Gastrocnemius medialis (tissue), 4 donors: Measurements from ENCODE around the gene KMO. TPM values are rescaled to one million over a fixed set of nuclear protein-coding genes. Genes with fewer than 3 reads are reported as not detected.

Experiments used
- ATAC-seq, 2 donors: fragments of 150-250 bp; one replicate each; pipeline ENCODE4 v1.9.1; 2016
- DNase-seq, 2 donors: peaks; one replicate each; pipeline ENCODE4 v3.0.0-alpha.2; 2019
- H3K27ac ChIP-seq, 4 donors: fragments of 200-600 bp; sonication (generic); 1 replicate in 1 of 4; 2 replicates in 3 of 4; pipeline ENCODE4 v1.5.1; 2016 to 2018; ENCODE audit warnings: mild to moderate bottlenecking in 2 of 4, moderate library complexity in 1 of 4
- H3K27me3 ChIP-seq, 3 donors: fragments of 200-600 bp; sonication (generic) in 2 of 3; 1 replicate in 1 of 3; 2 replicates in 2 of 3; pipeline versions ENCODE4 v1.5.1 to v1.6.0; 2016 to 2019; ENCODE audit warnings: mild to moderate bottlenecking in 1 of 3, moderate library complexity in 1 of 3
- H3K36me3 ChIP-seq, 2 donors: fragments of 200-600 bp; sonication (generic) in 1 of 2; one replicate each; pipeline ENCODE4 v1.5.1; 2017 to 2018
- H3K4me1 ChIP-seq, 2 donors: fragments of 200-600 bp; sonication (generic) in 1 of 2; one replicate each; pipeline ENCODE4 v1.5.1; 2016 to 2017; ENCODE audit warnings: mild to moderate bottlenecking in 2 of 2
- H3K4me3 ChIP-seq, 4 donors: fragments of 200-600 bp; sonication (generic) in 3 of 4; 1 replicate in 1 of 4; 2 replicates in 3 of 4; pipeline ENCODE4 v1.5.1; 2016 to 2019; ENCODE audit warnings: mild to moderate bottlenecking in 2 of 4
- H3K9me3 ChIP-seq, 3 donors: fragments of 200-600 bp; sonication (generic) in 2 of 3; 1 replicate in 1 of 3; 2 replicates in 2 of 3; pipeline ENCODE4 v1.5.1; 2016 to 2019
- POLR2A ChIP-seq, 2 donors: fragments of 450-650 bp; IDR thresholded peaks; one replicate each; pipeline ENCODE4 v1.6.1; 2017; ENCODE audit warnings: antibody characterized with exemption in 2 of 2, mild to moderate bottlenecking in 2 of 2, moderate library complexity in 2 of 2
- in situ Hi-C, 4 donors: fragments of 200-750 bp; cut with MboI; loops; one replicate each; pipeline versions ENCODE4 v1.15.0 to v1.8.0; 2017; ENCODE audit warnings: low sequenced_read_pairs in 4 of 4
- intact Hi-C: fragments of 100-400 bp; cut with DNase I; formaldehyde crosslinking; loops from one replicate; pipeline ENCODE4 v1.15.1; 2023; ENCODE audit warnings: low total_unique reads
- total RNA-seq, 4 donors: library from RNA; depleted of rRNA; stranded (reverse); fragments of >200 nt; gene quantifications; one replicate each; pipeline versions ENCODE4 v1.1.0 to v1.2.3, GENCODE V29; 2016
- TF ChIP-seq, protein P1 (sequence below), 5 experiments: fragments of 450-650 bp in 3 of 5; fragments of 200-600 bp in 2 of 5; sonication (generic) in 2 of 5; IDR thresholded peaks in 4 of 5; conservative IDR thresholded peaks in 1 of 5; 1 replicate in 4 of 5; 2 replicates in 1 of 5; pipeline ENCODE4 v1.5.1; 2016 to 2019; ENCODE audit warnings: antibody characterized with exemption in 5 of 5, mild to moderate bottlenecking in 3 of 5, moderate library complexity in 3 of 5

The KMO gene
- total RNA-seq, 4 donors from 2014 or later = 0.16 TPM; not detected in 3

DNA sequence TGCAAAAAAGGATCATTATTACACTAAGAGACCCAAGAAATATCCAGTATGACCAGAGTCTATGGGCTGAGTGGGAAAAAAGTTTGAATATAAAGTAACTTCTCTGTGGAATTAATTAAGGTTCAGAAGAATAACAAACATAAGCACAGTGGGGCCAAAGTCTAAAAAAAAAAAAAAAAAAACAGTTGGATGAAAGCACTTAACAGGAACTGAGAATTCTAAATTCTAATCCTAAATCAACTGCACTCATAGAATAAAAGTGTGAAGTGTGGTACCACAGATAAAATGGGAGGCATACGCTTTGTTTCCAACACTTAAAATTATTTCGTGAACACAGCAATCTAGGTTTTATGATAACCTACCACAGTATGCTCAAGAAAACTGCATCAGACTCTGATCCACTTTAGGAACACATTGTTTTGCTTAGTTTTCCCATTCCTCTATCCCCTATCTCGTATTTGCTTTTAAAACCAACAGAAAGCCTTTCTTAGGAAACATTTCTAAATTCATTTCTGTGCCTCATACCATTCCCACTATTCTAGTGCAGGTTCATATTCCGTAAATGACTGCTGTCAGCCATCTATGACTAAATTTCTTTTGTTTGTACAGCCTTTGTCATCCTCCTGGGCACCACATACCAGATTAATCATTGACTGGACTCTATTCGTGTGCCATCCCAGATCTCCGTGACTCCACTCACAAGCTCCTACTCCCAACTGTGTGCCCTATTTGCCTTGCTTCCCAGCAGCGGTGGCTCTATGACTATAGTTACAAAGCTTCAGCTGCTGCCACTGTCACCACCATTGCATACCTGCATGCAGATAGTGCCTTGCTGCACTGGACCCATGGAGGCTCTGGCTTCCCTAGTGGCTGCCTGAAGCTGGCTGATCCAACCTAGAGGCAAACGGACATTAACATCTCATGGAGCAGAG lies 83.1 kb downstream of the KMO start:
- Histone ChIP-seq H3K36me3 (no peaks in the 10 kb centered on the region), H3K4me3 (no peak overlapping the region), H3K4me1 (no peaks in the 10 kb centered on the region), H3K9me3 (no peaks in the 10 kb centered on the region), H3K27ac (no peak overlapping the region), H3K27me3 (no peaks in the 10 kb centered on the region)
- ATAC-seq = no peak
- intact Hi-C loops = loop anchor here (10.0 kb wide), 1 partner anchor 379 kb away; the partner anchor contains the start of gene MAP1LC3C
- in situ Hi-C loops = loop anchor here (10.0 to 25.0 kb wide), 3 partner anchors 222 to 397 kb away; partner anchors contain the start of genes EXO1 (in 2 of the 4) and MAP1LC3C (in 1 of the 4)
- no peak for DNase-seq
- TF ChIP-seq POLR2A (IDR thresholded peaks at IDR 0.05) = no peak
- TF ChIP-seq, protein P1, sequence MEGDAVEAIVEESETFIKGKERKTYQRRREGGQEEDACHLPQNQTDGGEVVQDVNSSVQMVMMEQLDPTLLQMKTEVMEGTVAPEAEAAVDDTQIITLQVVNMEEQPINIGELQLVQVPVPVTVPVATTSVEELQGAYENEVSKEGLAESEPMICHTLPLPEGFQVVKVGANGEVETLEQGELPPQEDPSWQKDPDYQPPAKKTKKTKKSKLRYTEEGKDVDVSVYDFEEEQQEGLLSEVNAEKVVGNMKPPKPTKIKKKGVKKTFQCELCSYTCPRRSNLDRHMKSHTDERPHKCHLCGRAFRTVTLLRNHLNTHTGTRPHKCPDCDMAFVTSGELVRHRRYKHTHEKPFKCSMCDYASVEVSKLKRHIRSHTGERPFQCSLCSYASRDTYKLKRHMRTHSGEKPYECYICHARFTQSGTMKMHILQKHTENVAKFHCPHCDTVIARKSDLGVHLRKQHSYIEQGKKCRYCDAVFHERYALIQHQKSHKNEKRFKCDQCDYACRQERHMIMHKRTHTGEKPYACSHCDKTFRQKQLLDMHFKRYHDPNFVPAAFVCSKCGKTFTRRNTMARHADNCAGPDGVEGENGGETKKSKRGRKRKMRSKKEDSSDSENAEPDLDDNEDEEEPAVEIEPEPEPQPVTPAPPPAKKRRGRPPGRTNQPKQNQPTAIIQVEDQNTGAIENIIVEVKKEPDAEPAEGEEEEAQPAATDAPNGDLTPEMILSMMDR (IDR thresholded peaks at IDR 0.05 in 4 of 5, conservative IDR thresholded peaks at IDR 0.05 in 1 of 5) = no peak

DNA sequence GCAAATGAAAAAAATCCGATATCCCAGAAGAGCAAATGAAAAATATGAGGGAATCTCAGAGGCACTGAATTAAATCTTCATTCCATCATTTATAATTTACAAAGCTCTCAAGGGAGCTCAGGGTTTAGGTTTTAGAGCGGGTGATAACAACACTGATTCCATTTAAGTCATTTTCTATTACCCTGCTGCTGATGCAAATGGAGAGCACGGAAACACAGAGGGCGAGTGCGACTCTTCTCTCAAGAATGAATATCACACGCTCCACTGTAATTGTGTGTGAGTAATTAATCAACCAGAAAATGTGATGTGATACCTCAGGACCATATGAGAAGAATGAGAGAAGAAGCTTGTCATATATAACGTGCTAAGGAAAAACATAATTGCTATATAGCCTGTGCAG lies 85.2 kb downstream of the KMO start:
- DNase-seq = no peak
- intact Hi-C loops = loop anchor here (10.0 kb wide), 1 partner anchor 377 kb away; the partner anchor contains the start of gene MAP1LC3C
- H3K4me1 ChIP-seq = no peaks in the 10 kb centered on the region
- TF ChIP-seq, protein P1 (IDR thresholded peaks at IDR 0.05 in 4 of 5, conservative IDR thresholded peaks at IDR 0.05 in 1 of 5) = no peak
- no peak for TF ChIP-seq POLR2A (IDR thresholded peaks at IDR 0.05)
- no peak overlapping the region for H3K27ac ChIP-seq
- H3K27me3 ChIP-seq = no peaks in the 10 kb centered on the region
- no peak for ATAC-seq
- no peak overlapping the region for H3K4me3 ChIP-seq
- in situ Hi-C loops = loop anchor here (10.0 to 25.0 kb wide), 3 partner anchors 220 to 395 kb away; partner anchors contain the start of genes EXO1 (in 2 of the 4) and MAP1LC3C (in 1 of the 4)
- no peaks in the 10 kb centered on the region for H3K36me3 ChIP-seq
- H3K9me3 ChIP-seq = no peaks in the 10 kb centered on the region

DNA sequence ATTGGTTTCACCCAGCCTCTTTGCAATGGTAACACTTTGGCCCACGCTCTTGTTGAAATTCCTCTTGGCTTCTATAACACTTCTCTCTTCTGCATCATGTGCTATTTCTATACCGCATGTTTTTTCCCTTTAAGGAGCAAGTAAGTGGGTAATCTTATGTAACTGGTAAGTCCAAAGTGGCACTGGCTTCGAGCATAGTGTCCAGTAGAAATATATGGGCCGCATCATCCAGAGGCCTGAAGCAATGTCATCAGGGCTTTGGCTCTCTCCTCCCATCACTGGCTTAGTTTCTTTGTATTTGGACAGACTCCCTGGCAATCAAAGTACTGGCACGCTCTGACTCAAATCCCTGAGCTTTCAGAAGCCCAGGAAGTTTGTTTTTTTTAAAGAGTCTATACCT lies 90.5 kb downstream of the KMO start:
- no peak overlapping the region for H3K4me3 ChIP-seq
- H3K4me1 ChIP-seq = peaks cover under 1 to 1% of the 10 kb centered on the region in 2 donors
- H3K9me3 ChIP-seq = no peaks in the 10 kb centered on the region
- in situ Hi-C loops = loop anchor here in 3 of 4 donors (10.0 to 25.0 kb wide), 3 partner anchors 98 to 390 kb away; partner anchors contain the start of gene EXO1 (in 2 of the 3)
- TF ChIP-seq, protein P1 (IDR thresholded peaks at IDR 0.05 in 4 of 5, conservative IDR thresholded peaks at IDR 0.05 in 1 of 5) = no peak
- no peak for TF ChIP-seq POLR2A (IDR thresholded peaks at IDR 0.05)
- no peak for DNase-seq
- no peaks in the 10 kb centered on the region for H3K27me3 ChIP-seq
- no peaks in the 10 kb centered on the region for H3K36me3 ChIP-seq
- no peak overlapping the region for H3K27ac ChIP-seq
- no peak for ATAC-seq
- intact Hi-C loops = loop anchor here (10.0 kb wide), 1 partner anchor 1702 kb away; no protein-coding TSS in a partner anchor

DNA sequence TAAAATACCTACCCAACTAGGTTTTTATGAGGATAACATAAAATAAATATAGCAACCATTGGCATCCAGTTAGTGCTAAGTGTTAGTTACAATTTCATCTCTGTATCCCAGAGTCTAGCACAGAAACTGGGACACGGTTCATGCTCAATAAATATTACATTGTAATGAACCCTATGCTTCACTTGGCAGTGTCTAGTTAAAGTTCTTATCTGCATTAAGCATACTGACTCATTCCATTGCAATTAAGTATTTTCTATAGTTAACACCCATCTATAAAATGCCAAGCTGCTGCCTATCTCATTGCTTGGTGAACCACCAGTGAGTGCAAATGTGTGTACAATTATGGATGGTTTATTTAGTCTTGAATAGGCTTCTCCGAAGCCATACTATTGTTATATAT lies 92.8 kb downstream of the KMO start:
- H3K36me3 ChIP-seq = no peaks in the 10 kb centered on the region
- no peak for TF ChIP-seq POLR2A (IDR thresholded peaks at IDR 0.05)
- TF ChIP-seq, protein P1 (IDR thresholded peaks at IDR 0.05 in 4 of 5, conservative IDR thresholded peaks at IDR 0.05 in 1 of 5) = no peak
- in situ Hi-C loops = loop anchor here (5.0 to 25.0 kb wide), 4 partner anchors 93 to 387 kb away; partner anchors contain the start of genes EXO1 (in 4 of the 4) and KMO (in 1 of the 4)
- intact Hi-C loops = loop anchor here (10.0 kb wide), 1 partner anchor 1700 kb away; no protein-coding TSS in a partner anchor
- ATAC-seq (no peak), DNase-seq (no peak)
- H3K9me3 ChIP-seq = no peaks in the 10 kb centered on the region
- peaks cover 5% of the 10 kb centered on the region in 2 donors for H3K4me1 ChIP-seq
- H3K27ac ChIP-seq = no peak overlapping the region
- H3K27me3 ChIP-seq = no peaks in the 10 kb centered on the region
- no peak overlapping the region for H3K4me3 ChIP-seq
